HUES6 (cell line): ENCODE measurements around the gene MTARC2.

ENCODE experiments used
- H3K27ac ChIP-seq: 2 replicates; pipeline ENCODE4 v1.7.0; 2013; ENCODE audit warnings: low read depth, mild to moderate bottlenecking, low read length, inconsistent platforms
- H3K27me3 ChIP-seq: 2 replicates; pipeline ENCODE4 v1.6.1; 2013; ENCODE audit warnings: low read length; ENCODE audit not compliant: control insufficient read depth, insufficient read depth
- H3K36me3 ChIP-seq: 2 replicates; pipeline ENCODE4 v1.6.1; 2013; ENCODE audit warnings: low read length; ENCODE audit not compliant: control insufficient read depth, insufficient read depth
- H3K4me1 ChIP-seq: 2 replicates; pipeline ENCODE4 v1.6.1; 2013; ENCODE audit warnings: low read length; ENCODE audit not compliant: control insufficient read depth, insufficient read depth
- H3K4me3 ChIP-seq: 2 replicates; pipeline ENCODE4 v1.5.1; 2013; ENCODE audit warnings: low read depth, low read length
- H3K9ac ChIP-seq: one replicate; pipeline ENCODE4 v1.6.1; 2013; ENCODE audit warnings: mild to moderate bottlenecking, low read length
- H3K9me3 ChIP-seq: 2 replicates; pipeline ENCODE4 v1.6.1; 2013; ENCODE audit warnings: low read depth, low read length; ENCODE audit not compliant: control insufficient read depth, insufficient read depth

The MTARC2 gene

DNA sequence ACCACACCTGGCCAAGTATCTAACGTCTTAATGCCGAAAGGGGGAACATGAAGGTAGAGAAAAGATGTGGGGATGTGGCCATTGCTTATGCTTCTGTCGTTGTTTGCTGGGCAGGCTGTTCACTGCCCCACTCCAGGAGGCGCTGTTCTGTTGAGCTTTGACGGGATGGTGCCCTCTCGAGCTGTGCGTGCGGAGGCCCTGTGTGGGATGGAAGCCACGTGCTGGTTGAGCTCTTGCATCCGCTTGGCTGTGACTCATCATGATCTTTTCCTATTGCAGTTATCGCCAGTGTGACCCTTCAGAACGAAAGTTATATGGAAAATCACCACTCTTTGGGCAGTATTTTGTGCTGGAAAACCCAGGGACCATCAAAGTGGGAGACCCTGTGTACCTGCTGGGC, 64.9 kb downstream of the MTARC2 start:
- no peak overlapping the region for H3K4me3 ChIP-seq
- H3K36me3 ChIP-seq = peaks cover 7% of the 10 kb centered on the region
- H3K4me1 ChIP-seq = peaks cover 9% of the 10 kb centered on the region
- no peaks in the 10 kb centered on the region for H3K27me3 ChIP-seq
- H3K27ac ChIP-seq = no peak overlapping the region
- no peak overlapping the region for H3K9ac ChIP-seq
- no peaks in the 10 kb centered on the region for H3K9me3 ChIP-seq

DNA sequence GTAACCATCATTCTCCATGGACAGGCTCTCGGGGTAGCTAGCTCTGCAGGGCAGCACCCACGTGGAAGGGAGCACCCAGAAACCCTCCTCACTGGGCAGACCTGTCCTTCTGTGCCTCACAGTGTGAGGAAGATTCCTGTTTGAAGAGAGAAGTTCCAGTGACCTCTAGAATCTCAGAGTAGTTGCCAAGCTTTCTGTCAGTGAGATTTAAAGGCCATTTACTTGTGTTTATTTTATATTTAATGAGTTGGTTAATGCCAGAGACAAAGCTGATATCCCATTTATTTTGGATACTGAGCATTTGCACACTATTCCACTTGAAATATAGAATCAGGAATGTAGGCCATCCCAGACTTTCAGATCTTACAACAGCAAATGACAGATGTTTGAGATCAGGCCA, 67.3 kb downstream of the MTARC2 start:
- H3K9me3 ChIP-seq = no peaks in the 10 kb centered on the region
- peaks cover 20% of the 10 kb centered on the region for H3K4me1 ChIP-seq
- H3K4me3 ChIP-seq = no peak overlapping the region
- H3K36me3 ChIP-seq = peaks cover 7% of the 10 kb centered on the region
- H3K9ac ChIP-seq = no peak overlapping the region
- no peak overlapping the region for H3K27ac ChIP-seq
- no peaks in the 10 kb centered on the region for H3K27me3 ChIP-seq

DNA sequence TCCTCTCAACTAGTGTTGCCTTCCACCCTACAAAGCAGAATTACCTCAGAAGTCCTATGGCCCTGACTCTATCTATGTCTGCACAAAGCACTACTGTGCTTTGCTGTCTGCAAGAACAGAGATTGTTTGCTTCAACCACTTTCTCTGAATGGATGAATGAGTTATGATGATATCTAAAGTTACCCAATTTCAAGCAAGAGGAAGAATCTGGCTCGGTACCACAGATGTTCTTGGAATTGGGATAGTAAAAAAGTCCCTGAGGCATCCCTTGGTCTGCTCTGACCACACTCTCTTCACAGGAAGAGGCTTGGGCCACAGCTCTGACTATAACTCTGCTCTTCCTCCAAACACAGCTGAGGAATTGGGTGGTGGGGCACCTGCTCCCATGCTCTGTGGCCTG, 69.8 kb downstream of the MTARC2 start:
- Histone ChIP-seq H3K9ac (no peak overlapping the region), H3K4me3 (no peak overlapping the region), H3K27ac (peak overlapping the region; percentile 22; the same call in 1 of the 2 replicates), H3K36me3 (no peaks in the 10 kb centered on the region; the same call in 1 of the 2 replicates), H3K9me3 (no peaks in the 10 kb centered on the region), H3K27me3 (no peaks in the 10 kb centered on the region), H3K4me1 (peaks cover 17% of the 10 kb centered on the region)

DNA sequence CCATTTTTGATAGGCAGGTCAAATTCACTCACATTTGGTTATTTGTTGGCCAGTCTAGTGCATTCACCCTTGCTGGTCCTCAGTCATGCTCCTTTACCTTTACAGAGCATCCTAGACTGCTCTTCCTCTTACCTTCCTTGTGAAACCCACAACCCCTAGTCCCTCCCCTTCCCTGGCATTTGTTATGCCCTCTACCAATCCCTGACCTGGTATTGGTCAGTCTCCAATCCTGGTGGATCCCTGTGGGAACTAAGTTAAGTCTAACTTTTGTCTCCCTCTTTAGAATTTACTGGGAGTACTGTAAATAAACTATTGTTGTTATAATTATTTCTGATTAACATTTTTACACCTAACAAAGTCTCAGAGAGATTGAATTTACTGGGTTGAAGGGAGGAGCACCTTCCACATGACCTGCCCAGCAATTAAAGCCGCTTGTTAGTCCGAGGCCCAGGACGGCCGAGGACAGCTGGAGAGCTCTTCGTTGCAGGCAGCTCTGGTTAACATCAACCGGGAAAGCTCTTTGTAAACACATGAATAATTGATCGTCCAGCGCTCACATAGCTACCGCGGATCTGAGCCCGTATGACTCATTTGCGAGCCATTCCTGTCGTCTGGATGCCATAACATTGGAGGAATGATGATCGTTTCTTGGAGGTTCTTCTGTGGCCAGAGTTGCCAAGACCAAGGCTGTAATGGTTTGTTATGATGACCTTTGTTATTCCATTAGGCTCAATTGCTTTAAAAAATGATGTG, 70.5 kb downstream of the MTARC2 start:
- peak overlapping the region; percentile 6; the same call in 1 of the 2 replicates for H3K27ac ChIP-seq
- no peak overlapping the region for H3K9ac ChIP-seq
- 0 out of 2 replicates have a peak overlapping the region, but pooled peaks have one; percentile 23 for H3K4me3 ChIP-seq
- no peaks in the 10 kb centered on the region for H3K9me3 ChIP-seq
- H3K4me1 ChIP-seq = peaks cover 17% of the 10 kb centered on the region
- H3K27me3 ChIP-seq = no peaks in the 10 kb centered on the region
- H3K36me3 ChIP-seq = no peaks in the 10 kb centered on the region; the same call in 1 of the 2 replicates

DNA sequence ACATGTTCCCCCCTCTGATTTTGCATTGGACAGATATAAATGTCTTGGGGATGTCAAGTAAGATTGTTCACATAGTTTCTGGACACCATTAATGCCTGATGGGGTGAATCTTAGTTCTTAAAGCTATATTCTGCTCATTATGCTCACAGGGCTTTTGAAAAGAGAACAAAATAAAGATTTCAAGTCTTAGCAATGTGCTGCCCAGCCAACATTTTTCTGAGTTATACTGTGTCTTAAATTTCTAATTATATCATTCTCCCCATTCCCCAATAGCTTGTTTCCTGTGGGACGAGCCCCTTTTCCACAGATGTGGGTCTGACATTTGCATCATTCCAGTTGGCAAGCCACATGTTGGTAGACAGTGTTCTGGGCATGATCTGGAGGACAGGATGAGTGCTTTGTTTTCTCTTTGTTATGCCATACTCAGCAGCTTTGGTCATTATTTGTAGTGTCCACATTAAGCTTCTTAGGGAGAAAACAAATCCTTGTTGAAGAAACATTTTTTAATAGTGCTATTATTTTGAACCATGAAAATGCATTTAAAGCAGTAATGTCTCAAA, 71.4 kb downstream of the MTARC2 start:
- Histone ChIP-seq H3K27me3 (no peaks in the 10 kb centered on the region), H3K9ac (no peak overlapping the region), H3K36me3 (no peaks in the 10 kb centered on the region), H3K4me1 (peaks cover 17% of the 10 kb centered on the region), H3K4me3 (no peak overlapping the region), H3K27ac (peak overlapping the region; percentile 6; the same call in 1 of the 2 replicates), H3K9me3 (no peaks in the 10 kb centered on the region)

DNA sequence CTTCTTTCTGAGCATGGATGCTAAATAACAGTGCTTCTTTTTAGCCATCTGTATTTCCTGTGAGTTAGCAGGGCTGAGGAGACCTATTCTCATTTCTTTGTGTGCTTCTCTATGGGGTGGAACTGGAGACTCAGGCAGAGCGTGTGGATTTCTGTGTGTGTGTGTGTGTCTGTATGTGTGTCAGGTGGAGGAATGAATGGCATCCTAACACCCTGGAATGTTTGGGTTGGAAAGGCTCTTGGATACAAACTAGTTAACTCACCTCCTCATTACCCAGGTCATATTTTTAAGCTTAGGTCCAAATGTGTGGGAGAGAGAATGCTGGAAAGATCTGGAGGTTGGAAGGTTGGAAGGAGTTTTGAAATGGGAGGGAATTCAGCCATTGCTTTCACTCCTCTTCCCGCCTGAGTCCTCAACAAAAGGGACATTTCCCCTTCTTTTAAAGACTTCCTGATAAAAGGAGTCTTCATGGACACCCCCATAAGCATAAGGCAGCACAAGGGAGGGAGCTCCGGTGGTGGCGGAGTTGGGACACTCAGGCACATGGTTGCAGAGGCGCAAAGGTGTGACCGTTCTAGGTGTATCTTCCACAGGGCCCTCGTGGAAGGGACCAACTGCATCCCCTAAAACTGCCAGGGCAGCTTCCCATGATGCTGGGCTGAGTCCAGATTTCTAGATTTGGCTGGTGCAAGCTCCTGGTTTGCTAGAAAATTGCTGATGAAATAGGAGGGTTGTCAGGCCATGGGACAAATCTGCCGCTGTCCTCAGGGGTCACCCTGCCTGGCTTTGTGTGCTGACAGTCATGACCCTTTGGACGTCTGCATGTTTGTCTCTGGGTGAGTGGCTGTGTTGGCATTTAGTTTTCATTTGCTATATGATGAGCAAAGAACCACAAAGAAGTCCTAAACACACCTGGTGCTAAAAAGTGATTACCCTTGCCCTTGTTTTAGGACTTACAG, 76.2 kb downstream of the MTARC2 start:
- H3K9me3 ChIP-seq = no peaks in the 10 kb centered on the region
- no peaks in the 10 kb centered on the region for H3K27me3 ChIP-seq
- no peaks in the 10 kb centered on the region for H3K36me3 ChIP-seq
- H3K27ac ChIP-seq = no peak overlapping the region
- peaks cover 10% of the 10 kb centered on the region for H3K4me1 ChIP-seq
- no peak overlapping the region for H3K4me3 ChIP-seq
- no peak overlapping the region for H3K9ac ChIP-seq

DNA sequence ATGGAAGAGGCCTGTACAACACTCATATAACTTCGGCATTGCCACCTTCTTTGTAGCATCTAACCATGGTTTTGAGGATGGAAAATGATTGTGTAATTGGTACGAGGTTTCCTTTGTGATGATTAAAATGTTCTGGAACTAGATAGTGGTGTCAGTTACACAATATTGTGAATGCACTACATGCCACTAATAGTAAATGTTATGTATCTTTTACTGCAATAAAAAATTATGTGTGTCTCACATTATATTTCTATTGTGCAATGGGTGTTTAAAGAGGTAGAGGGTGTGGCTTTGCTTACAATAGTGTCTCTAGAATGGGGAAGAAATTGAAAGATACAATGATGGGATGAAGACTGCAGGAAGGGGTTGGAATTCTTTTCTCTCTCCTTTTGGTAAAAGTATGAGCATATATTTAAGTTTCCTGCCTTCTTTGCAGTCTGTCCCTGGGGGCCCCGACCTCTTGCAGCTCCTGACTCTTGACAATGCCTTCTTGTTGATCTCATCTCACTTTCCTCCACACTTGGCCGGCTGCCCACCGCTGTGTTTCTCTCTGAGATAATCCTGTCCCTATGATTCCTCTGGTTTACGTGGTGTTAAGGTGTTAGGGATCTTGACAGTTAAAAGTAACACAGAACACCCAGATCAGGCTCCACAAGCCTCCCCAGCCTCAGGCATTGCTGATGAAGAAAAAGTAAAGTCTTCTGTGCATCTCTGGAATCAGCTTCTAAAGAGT, 77.9 kb downstream of the MTARC2 start:
- Histone ChIP-seq H3K27ac (no peak overlapping the region), H3K4me3 (no peak overlapping the region), H3K9ac (no peak overlapping the region), H3K4me1 (peaks cover 6% of the 10 kb centered on the region; the same call in 1 of the 2 replicates), H3K9me3 (peaks cover under 1% of the 10 kb centered on the region; the same call in 1 of the 2 replicates), H3K36me3 (no peaks in the 10 kb centered on the region), H3K27me3 (no peaks in the 10 kb centered on the region)

DNA sequence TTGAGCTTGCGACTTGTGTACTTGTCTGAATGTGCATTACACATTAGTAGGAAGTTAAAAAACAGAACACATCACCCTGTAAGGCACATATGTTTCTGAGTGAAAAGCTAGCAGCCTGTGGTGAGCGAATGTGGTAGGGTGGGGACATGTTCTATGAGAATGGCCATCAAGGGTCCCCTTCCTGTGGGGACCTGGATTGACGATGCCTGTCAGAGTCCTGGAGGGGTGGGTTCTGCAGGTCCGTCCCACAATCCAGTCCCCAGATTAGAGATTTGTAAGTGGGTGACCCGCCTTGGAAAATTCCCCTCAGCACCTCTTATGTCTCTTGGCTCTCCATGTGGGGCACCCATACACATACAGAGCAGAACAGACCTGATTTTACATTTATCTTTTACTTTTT, 78.6 kb downstream of the MTARC2 start:
- Histone ChIP-seq H3K27me3 (no peaks in the 10 kb centered on the region), H3K4me3 (no peak overlapping the region)

DNA sequence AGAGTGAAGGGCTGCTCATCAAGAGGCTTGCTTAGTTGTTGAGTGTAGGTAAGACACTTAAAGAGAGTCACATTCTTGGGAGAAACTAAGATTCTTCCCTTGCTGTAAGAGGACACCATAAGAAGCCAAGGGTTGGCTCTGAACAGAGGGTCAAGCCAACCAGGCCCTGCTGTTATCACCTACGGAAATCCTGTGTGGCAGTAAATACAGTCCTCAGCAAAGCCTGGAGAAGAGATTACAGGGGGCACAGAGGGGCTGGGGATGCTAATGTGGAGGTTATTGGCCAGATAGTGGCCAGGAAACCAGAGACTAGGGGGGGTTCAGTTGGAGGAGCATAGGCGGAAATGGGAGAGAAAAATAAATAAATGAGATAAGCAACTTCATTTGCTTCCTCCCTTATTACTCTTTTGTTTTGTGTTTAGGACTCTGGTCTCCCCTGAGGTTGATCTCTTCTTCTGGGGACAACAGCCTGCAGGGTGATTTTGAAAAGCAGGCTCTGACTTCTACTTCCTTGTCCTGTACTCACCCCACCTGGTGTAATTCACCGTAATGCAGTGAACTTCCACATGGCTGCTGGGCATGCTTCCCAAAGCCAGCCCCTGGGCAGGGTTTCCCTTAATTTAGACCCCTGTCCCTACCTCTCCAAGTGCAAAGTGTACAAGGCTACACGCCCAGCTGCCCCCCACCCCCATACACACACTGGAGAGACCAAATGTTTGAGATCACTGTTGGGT, 79.5 kb downstream of the MTARC2 start:
- Histone ChIP-seq H3K9me3 (peaks cover 2% of the 10 kb centered on the region; the same call in 1 of the 2 replicates), H3K27ac (no peak overlapping the region), H3K4me3 (no peak overlapping the region), H3K27me3 (no peaks in the 10 kb centered on the region), H3K9ac (no peak overlapping the region), H3K36me3 (no peaks in the 10 kb centered on the region), H3K4me1 (peaks cover 6% of the 10 kb centered on the region; the same call in 1 of the 2 replicates)

More for the DNA sequence above, 78.6 kb downstream of the MTARC2 start:
- no peak overlapping the region for H3K9ac ChIP-seq
- no peaks in the 10 kb centered on the region for H3K36me3 ChIP-seq
- peaks cover 2% of the 10 kb centered on the region; the same call in 1 of the 2 replicates for H3K9me3 ChIP-seq
- H3K4me1 ChIP-seq = peaks cover 6% of the 10 kb centered on the region; the same call in 1 of the 2 replicates
- H3K27ac ChIP-seq = no peak overlapping the region

DNA sequence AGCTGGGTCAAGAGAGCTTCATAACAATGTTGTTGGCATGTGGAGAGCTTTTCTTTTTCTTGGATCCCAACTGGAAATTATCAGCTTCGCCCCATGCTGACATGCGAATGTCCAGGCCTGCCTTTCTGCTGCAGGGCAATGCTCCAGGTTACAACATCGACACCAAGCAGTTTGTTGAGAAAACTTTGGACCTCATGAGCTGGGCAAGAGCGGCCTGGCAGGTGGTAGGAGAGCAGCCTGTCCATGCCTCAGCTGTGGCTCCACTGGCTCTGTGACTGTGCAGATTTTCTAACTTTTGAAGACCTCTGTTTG, 80.0 kb downstream of the MTARC2 start:
- Histone ChIP-seq H3K9me3 (peaks cover 2% of the 10 kb centered on the region; the same call in 1 of the 2 replicates), H3K4me3 (no peak overlapping the region), H3K27ac (no peak overlapping the region), H3K27me3 (no peaks in the 10 kb centered on the region), H3K36me3 (no peaks in the 10 kb centered on the region), H3K9ac (no peak overlapping the region), H3K4me1 (peaks cover 6% of the 10 kb centered on the region; the same call in 1 of the 2 replicates)
